ENCODE results near the gene ATXN10.

Gene ATXN10

DNA sequence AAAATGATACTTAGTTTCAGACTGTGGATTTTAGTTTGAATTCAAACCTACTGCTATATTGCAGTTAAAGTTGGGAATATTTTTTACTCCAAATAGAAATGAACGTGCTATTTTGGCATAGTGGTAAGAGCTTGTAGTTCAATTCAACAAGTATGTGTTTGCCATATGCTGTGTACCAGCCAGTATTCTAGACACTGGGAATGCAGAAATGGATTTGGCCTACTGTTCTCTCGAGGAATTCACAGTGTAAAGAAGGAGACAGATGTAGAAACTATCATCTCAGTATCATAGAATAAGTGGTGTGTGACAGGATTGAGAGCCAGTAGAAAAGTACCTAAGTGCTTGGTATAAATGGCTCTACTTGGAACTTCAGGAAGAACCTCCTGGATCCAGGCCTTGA is 80.4 kb downstream of the ATXN10 start:
- H3K4me3 ChIP-seq (replicated peaks; ENCODE audit: low read depth, low read length): no peak overlapping the region
- DNase-seq (ENCODE audit: extremely low read depth, low read depth): no peak

DNA sequence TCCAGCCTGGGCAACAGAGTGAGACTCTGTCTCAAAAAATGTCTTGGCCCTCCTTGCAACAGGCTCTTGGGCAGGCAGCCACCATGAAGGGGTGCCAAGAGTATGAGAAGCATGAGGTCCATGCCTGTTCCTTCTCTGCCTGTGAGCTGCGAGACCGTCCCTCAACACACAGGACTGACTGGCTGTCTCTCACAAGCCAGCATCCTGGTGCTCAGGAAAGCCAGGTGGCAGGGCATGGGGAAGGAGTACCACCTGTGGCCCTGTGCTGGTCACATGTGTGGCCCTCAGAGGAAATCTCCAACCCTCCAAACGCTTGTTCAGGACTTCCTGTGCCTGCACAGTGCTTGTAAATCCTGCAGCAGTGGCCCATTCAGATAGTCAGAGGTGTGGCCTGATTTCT is 83.2 kb downstream of the ATXN10 start:
- no peak for TF ChIP-seq CTCF (IDR thresholded peaks at IDR 0.05; ENCODE audit: low read depth, low read length, missing control alignments)
- no peak overlapping the region for H3K4me3 ChIP-seq (replicated peaks; ENCODE audit: low read depth, low read length)
- no peak for DNase-seq (ENCODE audit: extremely low read depth, low read depth)

More for the DNA sequence above, 80.4 kb downstream of the ATXN10 start:
- no peak for TF ChIP-seq CTCF (IDR thresholded peaks at IDR 0.05; ENCODE audit: low read depth, low read length, missing control alignments)

DNA sequence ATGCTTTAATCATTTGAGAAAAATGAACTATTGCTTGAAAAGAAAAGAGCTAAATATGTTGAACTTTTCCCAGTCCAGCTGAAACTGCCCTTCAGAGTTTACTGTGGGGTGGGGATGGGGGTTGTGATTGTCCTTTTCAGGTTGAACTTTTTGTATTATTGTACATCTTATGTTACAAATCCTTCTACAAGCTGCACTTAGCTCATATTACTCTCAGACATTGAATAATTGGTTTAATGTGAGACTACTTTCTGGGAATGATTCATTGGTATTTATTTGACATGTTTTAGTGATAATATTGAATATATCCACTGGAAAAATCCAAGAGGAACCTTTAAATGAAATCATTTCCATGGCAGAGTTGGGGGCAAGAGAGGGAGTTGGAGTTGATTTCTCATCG is 84.9 kb downstream of the ATXN10 start:
- no peak for TF ChIP-seq CTCF (IDR thresholded peaks at IDR 0.05; ENCODE audit: low read depth, low read length, missing control alignments)
- H3K4me3 ChIP-seq (replicated peaks; ENCODE audit: low read depth, low read length): no peak overlapping the region
- no peak for DNase-seq (ENCODE audit: extremely low read depth, low read depth)

- no peak overlapping the region for H3K4me3 ChIP-seq (replicated peaks; ENCODE audit: low read depth, low read length)
- DNase-seq (ENCODE audit: extremely low read depth, low read depth): no peak
- TF ChIP-seq CTCF (IDR thresholded peaks at IDR 0.05; ENCODE audit: low read depth, low read length, missing control alignments): no peak
Observed at GRCh38 chr22:45757068-45757467, 85.4 kb downstream of the ATXN10 start.

DNA sequence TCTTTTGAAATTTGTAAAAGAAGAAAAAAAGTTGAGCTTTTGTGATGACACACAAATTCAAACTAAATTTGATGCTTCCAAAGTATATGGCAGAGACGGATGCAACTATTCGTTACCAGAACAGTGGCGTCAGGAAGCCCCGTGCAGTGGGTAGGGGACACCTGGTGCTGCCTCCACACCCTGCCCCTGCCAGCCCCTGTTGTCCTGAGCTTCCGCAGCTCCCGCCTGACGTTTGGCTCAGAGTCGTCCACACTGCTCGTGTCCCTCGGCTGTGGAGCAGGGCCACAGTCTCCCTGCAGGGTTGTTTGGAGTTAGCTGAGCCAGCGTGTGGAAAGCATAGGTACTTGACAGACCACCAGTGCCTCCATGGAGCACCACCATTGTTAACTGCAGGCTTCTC is 86.3 kb downstream of the ATXN10 start:
- no peak for TF ChIP-seq CTCF (IDR thresholded peaks at IDR 0.05; ENCODE audit: low read depth, low read length, missing control alignments)
- no peak overlapping the region for H3K4me3 ChIP-seq (replicated peaks; ENCODE audit: low read depth, low read length)
- DNase-seq (ENCODE audit: extremely low read depth, low read depth): no peak

DNA sequence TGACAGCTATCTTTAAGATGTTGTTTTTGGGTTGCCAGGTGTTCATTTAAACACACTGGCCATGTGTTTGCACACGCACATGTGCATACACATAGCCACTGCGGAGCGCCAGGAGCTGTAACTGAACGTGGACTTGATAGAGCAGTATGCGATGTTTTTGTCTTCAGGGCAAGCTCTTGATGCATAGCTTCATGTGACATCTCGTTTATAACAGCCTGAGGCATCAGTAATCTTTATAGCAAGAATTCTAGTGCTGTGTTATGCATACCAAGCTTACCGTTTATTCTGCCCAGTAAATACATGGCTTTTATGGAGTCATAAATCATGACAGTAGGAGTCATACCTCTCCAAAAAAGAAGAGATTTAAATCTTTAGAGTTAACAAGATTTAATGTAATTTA is 87.0 kb downstream of the ATXN10 start:
- no peak for DNase-seq (ENCODE audit: extremely low read depth, low read depth)
- no peak overlapping the region for H3K4me3 ChIP-seq (replicated peaks; ENCODE audit: low read depth, low read length)
- TF ChIP-seq CTCF (IDR thresholded peaks at IDR 0.05; ENCODE audit: low read depth, low read length, missing control alignments): no peak

DNA sequence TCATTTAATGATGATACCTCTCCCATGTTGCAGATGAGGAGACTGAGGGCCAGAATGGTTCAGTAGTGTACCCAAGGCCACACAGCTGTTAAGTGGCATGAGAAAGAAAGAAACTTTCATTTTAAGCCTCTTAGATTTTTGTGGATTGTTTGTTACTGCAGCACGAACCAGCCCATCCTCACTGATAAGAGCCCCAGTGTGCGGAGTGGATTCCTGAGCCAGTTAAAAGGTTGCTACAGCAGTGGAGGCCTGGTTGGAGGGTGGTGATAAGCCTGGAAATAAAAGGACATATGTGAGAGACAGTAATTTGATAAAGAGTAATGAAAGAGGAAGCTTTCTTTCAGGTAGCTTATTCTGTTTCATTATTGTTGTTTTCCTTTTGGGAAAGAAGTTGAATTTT is 89.0 kb downstream of the ATXN10 start:
- DNase-seq (ENCODE audit: extremely low read depth, low read depth): no peak
- no peak overlapping the region for H3K4me3 ChIP-seq (replicated peaks; ENCODE audit: low read depth, low read length)
- no peak for TF ChIP-seq CTCF (IDR thresholded peaks at IDR 0.05; ENCODE audit: low read depth, low read length, missing control alignments)
